ENCODE measurements around the gene KCNIP4. TPM values are rescaled to one million over a fixed set of nuclear protein-coding genes. Genes with fewer than 3 reads are reported as not detected.

Gene KCNIP4
- total and polyA plus RNA-seq, 10 donors: not detected

GRCh38 chr4:21768349-21769310, 179.9 kb downstream of the KCNIP4 start:
- Histone ChIP-seq H3K27me3 (replicated peaks in 1 of 7) (no peaks in the 10 kb centered on the region), H3K27ac (no peak overlapping the region), H3K36me3 (no peaks in the 10 kb centered on the region), H3K9me3 (peaks cover 0 to 6% (median 0%) of the 10 kb centered on the region in 8 donors), H3K4me1 (peaks cover 0 to 3% (median 0%) of the 10 kb centered on the region in 6 donors), H3K4me3 (no peak overlapping the region)
- intact Hi-C loops (cut with DNase I; ENCODE audit: low total_unique reads): loop anchor here (10.0 kb wide), 2 partner anchors 254 to 994 kb away; no protein-coding TSS in a partner anchor
- 13 to 16% (median 14%) methylated on average over 6 of the region's 6 CpGs for WGBS, 5 donors
- TF ChIP-seq CTCF (IDR thresholded peaks at IDR 0.05 in 8 of 11, conservative IDR thresholded peaks at IDR 0.05 in 3 of 11): peak in 6 of 11 experiments; percentile 20 to 55 (median 30)
- no peak for TF ChIP-seq POLR2A (IDR thresholded peaks at IDR 0.05)
- no peak for TF ChIP-seq POLR2AphosphoS5 (IDR thresholded peaks at IDR 0.05)
- no peak for DNase-seq

GRCh38 chr4:21765810-21766407, 182.7 kb downstream of the KCNIP4 start:
- intact Hi-C loops (cut with DNase I; ENCODE audit: low total_unique reads): loop anchor here (10.0 kb wide), 2 partner anchors 251 to 991 kb away; no protein-coding TSS in a partner anchor
- Histone ChIP-seq H3K4me3 (no peak overlapping the region), H3K36me3 (no peaks in the 10 kb centered on the region), H3K27me3 (replicated peaks in 1 of 7) (no peaks in the 10 kb centered on the region), H3K4me1 (peaks cover 0 to 3% (median 0%) of the 10 kb centered on the region in 6 donors), H3K27ac (no peak overlapping the region), H3K9me3 (peaks cover 0 to 6% (median 0%) of the 10 kb centered on the region in 8 donors)
- 33 to 36% (median 35%) methylated on average over 8 of the region's 8 CpGs for WGBS, 5 donors
- DNase-seq: no peak
- no peak for TF ChIP-seq POLR2AphosphoS5 (IDR thresholded peaks at IDR 0.05)
- TF ChIP-seq CTCF (IDR thresholded peaks at IDR 0.05 in 8 of 11, conservative IDR thresholded peaks at IDR 0.05 in 3 of 11): peak in 9 of 11 experiments; percentile 44 to 76 (median 69)
- no peak for TF ChIP-seq POLR2A (IDR thresholded peaks at IDR 0.05)

- DNase-seq: no peak
- Histone ChIP-seq H3K4me3 (no peak overlapping the region), H3K36me3 (no peaks in the 10 kb centered on the region), H3K27me3 (replicated peaks in 1 of 7) (no peaks in the 10 kb centered on the region), H3K4me1 (peaks cover 0 to 3% (median 0%) of the 10 kb centered on the region in 6 donors), H3K27ac (no peak overlapping the region), H3K9me3 (no peaks in the 10 kb centered on the region)
- no peak for TF ChIP-seq POLR2AphosphoS5 (IDR thresholded peaks at IDR 0.05)
- TF ChIP-seq CTCF (IDR thresholded peaks at IDR 0.05 in 8 of 11, conservative IDR thresholded peaks at IDR 0.05 in 3 of 11): no peak
- no peak for TF ChIP-seq POLR2A (IDR thresholded peaks at IDR 0.05)
- intact Hi-C loops (cut with DNase I; ENCODE audit: low total_unique reads): loop anchor here (10.0 kb wide), 2 partner anchors 249 to 989 kb away; no protein-coding TSS in a partner anchor
- WGBS, 5 donors: 71 to 86% (median 74%) methylated on average over 1 of the region's 1 CpG
Measured at GRCh38 chr4:21763855-21764254, 184.7 kb downstream of the KCNIP4 start.
